GM19468 (cell line): Measurements from ENCODE around the gene PHF19.

Experiments
- ATAC-seq: cut with Tn5 transposase; IDR thresholded peaks from one replicate; pipeline ENCODE4 v1.9.1; 2021; ENCODE audit warnings: mild to moderate bottlenecking, moderate library complexity, moderate number of reproducible peaks; ENCODE audit not compliant: unreplicated experiment; ENCODE audit errors: extremely low read depth

Gene PHF19

DNA sequence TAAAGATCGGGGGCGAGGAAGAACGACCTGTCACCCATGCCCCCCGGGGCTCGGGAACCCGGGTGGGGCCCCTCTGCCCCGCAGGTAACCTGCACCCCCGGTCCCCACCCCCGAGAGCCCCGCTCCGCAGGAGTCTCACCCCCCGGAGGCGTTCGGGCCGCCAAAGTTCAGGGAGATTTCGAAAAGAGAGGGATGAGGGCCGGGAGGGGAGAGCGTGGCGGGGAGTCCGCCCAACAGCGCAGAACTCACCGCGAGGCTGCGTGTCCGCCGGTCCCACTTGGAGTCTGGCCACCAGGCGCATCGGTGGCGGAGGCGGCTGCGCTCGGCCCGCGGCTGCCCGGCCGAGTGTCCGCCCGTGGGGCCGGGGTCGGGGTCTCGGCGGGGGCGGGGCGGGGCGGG is at the start of gene PHF19:
Gene PHF19, minus strand, starts transcription at position 347 of the 399 bp plus-strand sequence. CDS start 2,447 bp downstream, outside the sequence.
- ATAC-seq = no peak

GRCh38 chr9:120926397-120926928 is 49.5 kb upstream of the PHF19 start, which contains the start of gene TRAF1:
TRAF1 (minus strand) TSS chr9:120926796; CDS start chr9:120926075, 721 bp downstream.
- ATAC-seq = no peak

DNA sequence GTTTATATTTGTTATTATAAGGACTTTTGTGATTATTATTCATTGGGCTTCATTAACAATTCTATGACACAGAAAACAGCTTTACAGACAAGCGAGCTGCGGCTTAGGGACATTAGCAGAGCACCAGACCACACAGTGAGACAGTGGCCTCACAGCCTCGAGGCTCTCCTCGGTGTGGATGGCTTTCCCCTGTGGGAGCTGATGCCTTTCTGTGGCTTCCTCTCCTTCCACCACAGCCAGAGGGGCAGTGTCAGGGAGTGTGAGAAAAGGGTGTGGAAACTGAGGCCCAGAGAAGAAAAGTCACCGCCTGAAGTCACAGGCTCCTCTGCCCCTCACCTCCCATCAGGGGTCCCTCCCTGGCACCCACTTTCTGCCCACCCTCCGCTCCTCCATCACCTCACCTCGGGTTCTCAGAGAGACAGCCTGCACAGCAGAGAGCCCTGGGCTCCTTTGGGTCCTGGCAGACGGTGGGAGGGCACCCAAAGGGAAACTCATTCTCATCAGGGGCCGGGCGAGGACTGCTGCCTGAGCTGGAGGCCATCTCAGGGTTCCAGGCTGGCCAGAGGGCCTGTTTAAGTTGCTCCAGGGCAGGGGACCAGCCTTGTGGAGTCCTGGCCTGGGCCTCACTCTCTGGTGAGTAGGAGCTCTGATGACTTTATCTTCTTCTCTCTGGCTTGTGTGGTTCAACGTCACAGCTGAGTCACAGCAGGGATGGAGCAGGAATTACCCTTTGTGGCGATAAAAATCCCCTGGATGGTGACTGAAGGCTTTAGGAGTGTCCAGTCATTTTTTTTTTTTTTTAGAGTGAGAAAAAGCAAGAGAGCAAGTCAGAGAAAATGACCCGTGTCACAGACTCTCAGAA is 48.8 kb upstream of the PHF19 start:
- ATAC-seq = peak; percentile 12

DNA sequence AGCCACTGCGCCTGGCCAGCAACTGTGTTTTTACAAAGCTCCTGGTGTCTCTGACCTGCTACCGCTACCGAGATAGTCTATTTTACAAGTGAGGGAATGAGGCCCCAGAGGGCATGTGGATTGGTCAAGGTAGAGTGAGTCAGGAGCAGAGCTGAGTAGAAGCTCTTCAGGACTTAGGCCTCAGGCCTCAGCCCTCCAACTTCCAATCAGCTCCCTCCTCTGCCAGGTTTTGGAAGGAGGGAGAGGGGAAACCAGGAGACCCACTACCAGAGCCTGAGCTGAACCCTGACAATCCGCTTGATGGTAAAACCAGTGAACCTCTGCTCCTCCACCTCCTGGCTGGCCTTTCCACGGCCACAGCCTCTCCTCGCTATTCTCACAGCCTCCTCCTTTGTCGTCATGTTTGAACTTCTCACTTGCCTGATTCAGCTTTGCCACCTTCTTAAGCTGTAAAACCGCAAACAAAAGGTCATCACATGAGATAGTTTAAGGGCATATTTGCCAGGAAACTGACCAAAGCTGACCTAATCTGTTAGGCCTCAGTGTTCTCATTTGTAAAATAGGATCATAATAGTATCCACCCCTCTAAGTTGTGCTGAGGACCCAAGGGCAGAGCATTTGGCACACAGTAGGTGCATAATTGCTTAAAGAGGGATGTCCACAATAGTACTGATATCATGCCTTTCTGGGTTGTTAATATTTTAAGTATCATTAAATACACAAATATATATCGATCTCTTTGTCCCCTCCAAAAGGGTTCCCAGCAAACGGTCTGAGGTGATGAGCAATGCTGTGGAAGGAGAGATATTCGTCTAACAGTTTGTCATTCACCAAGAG is 47.9 kb upstream of the PHF19 start:
- ATAC-seq = no peak

- ATAC-seq = no peak
These were observed 46.8 kb upstream of the PHF19 start for GRCh38 chr9:120923620-120924328.

DNA sequence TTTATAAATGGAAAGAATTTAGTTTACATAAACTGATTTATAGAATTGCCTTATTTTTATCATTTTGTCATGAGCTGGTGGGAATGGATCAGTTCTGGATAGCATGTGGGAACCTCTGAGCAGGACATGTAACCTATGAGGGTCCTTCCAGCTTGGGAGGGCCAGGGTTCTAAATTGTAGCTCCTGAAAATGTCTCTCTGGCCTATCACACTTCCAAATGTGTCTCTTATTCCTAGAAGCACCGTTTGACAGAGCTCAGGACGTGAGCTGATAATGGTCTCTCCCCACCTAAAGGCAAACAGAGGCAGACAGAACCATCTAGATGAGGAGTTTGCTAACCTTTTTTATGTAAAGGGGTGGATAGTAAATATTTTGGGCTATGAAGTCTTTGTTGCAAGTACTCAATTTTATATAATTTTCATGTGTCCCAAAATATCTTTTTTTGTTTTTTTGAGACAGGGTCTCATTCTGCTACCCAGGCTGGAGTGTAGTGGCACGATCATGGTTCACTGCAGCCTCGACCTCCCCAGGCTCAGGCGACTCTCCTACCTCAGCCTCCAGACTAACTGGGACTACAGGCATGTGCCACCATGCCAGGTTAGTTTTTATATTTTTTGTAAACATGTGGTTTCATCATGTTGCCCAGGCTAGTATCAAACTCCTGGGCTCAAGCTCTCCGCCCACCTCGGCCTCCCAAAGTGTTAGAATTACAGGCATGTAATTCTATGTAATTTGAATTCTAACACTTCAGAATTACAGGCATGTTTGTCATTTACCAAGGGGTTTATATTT is 45.6 kb upstream of the PHF19 start:
- ATAC-seq = no peak

DNA sequence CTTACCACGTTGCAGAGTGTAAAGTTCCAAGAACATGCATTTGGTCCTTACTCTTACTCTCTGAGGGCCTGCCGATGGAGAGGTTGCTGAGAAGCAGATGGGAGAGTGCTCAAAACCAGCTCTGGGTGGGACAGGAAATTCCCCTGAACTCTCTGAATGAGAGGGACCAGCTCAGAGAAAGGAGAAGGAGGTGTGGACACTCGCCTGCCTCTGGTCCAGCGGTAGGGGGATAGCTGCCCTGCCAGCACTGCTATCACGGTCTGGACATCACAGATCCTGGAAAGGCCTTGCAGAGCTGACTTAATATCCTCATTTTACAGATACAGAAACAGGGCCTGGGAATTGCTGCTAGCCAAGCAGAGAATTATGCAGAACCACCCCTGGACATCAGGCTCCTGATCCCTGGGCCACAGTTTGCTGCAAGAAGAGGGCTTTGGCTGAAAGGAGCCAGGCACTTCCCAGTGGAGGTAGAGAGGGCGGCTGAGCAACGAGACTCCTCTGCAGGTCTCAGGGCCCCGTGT is 44.7 kb upstream of the PHF19 start:
- no peak for ATAC-seq

GRCh38 chr9:120920806-120921178 is 43.8 kb upstream of the PHF19 start:
- no peak for ATAC-seq

DNA sequence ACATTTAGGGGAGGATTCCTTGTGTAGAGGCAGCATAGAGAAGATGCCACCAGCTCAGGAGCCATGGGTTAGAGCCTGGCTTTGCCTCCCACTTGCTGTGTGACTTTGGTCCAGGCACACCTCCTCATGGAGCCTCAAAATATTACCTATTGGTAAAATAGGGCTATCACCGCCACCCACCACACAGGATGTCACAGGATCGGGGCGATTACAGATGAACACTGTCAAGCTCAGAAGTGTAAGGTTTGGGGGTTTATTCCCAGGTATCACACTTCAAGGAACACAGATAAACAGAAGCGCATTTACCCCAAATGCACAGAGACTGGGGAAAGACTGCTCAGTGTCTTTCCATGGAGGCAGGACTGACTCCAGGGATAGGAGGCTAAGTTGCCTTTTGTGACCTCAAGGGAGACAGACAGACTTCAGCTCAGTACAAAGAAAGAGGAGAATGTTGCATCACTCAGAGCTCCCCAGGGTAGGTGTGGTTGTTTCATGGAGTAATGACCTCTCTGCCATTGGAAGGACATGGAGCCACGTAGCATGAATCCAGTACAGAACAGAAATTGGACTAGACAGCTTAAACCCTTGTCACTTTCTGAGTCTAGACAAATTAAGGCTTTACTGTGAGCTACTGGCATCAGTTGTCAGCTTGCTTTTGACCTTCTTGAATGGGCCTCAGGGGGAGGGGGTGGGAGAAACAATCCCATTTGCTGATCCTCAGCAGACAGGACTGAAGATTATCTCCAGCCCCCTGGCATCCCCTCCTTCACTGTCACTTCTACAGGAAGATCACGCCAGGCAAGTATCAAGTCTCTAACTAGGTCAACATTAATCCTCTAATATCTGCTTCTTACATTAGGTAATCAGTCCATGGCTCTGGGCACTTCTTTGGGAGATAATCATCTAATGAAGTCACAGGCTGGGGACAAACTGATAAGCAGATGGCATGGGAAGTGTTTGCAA is 43.1 kb upstream of the PHF19 start:
- no peak for ATAC-seq

DNA sequence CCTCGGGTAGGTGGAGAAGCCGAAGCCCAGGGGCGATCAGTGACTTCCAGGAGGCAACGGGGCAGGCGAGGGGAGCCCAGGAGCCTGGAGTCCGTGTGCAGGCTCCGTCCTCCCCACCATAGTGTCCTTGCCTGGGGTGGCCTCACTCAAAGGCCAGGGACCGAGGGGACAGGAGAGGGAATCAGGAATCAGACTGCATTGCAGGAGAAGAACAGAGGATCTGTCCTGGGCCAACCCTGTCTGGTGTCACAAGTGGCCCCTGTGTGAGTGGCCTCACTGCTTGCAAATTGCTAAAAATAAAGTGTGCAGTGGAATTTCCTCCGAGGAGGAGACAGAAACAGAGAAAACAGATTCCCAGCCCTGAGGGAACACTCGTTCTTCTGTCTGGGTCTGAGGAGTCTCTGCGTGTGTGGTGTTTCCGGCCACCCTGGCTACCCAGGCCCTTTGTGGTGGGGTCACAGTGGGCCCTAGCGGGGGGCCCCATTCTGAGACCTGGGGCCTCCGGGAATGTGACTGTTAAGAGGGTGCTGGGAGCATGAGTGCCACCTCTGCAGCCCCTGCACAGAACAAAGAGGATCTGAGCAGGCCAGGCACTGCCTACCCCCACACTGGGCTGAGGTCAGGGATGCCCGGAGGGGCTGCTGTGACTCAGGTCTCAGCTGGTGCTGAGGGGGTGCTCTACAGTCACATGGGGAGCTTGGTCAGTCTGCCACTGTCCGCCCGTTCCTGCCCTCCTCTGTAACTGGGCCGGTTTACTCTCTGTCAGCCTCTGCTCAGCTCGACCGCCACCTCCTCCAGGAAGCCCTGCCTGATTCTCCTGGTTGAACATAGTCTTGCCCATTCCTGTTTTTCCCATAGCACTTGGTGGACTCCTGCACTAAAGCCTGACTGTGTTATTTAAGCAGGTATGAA is 42.2 kb upstream of the PHF19 start:
- no peak for ATAC-seq

GRCh38 chr9:120917929-120918762 is 41.2 kb upstream of the PHF19 start:
- no peak for ATAC-seq

DNA sequence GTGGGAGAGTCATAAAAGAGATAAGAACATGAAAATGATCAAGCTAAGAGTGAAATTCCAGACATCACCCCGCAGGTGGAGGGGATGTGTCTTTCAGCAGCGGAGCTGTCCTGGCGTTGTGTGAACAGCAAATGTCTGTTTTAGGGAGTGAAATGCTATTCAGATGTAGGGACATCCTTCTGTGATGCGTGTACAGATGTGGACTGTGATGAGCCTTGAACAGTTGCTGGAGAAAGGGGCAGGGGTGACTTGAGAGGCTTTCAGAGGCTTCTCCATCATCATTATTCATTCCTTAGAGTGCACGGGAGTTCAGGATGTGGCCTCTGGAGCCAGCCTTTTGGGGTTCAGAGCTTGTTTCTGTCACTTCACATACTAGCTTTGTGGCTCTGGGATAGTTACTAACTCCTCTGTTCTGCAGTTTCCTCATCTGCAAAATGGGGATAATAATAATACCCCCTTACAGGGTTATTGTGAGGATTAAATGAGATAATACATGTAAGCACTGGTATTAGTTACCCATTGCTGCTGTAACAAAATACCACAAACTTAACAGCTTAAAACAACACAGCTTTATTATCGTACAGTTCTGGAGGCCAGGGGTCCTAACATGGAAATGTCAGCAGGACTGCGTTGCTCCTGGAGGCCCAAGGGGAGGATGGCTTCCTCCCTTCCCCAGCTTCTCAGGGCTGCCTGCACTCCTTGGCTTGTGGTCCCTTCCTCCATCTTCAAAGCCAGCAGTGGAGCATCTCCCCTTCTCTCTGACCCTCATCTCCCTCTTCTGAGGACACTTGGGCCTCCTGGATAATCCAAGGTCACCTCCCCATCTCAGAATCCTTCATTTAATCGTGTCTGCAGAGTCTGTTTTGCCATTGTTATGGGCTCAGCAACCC is 40.2 kb upstream of the PHF19 start:
- ATAC-seq = no peak

GRCh38 chr9:120916588-120916987 is 39.6 kb upstream of the PHF19 start:
- ATAC-seq = no peak

DNA sequence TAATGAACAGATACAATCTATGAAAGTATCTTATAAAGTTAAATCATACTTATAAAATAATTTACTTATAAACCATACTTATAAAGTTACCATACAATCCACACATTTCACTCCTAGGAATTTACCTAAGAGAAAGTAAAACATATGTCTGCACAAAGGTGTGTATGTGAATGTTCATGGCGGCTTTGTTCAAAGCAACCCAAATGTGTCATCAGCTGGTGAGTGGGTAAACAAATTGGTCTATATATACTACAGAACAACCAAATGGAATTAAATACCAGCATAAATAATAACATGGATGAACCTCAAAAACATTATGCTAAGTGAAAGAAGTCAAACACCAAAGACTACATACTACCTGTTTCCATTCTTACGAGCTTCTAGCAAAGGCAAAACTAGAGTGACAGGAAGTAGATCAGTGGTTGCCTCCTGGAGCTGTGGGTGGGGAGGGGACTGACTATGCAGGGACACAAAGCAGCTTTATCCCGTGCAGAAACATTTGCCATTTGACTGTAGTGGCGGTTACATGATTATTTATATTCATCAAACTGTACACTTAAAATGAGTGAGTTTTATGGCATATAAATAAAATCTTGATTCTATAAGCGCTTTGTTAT is 39.0 kb upstream of the PHF19 start:
- ATAC-seq = no peak

GRCh38 chr9:120914953-120915352 is 38.0 kb upstream of the PHF19 start:
- no peak for ATAC-seq
